Thyroid gland (tissue), 4 donors: ENCODE measurements around the gene YTHDF1.

Experiments
- CTCF ChIP-seq, 6 experiments: fragments of 200-600 bp in 3 of 6; fragments of 450-650 bp in 3 of 6; sonication (generic) in 3 of 6; IDR thresholded peaks; one replicate each; pipeline ENCODE4 v1.5.1; 2016 to 2019; ENCODE audit warnings: antibody characterized with exemption in 6 of 6, mild to moderate bottlenecking in 2 of 6, inconsistent platforms in 1 of 6, moderate library complexity in 1 of 6
- POLR2A ChIP-seq, 2 donors: fragments of 450-650 bp; IDR thresholded peaks; one replicate each; pipeline ENCODE4 v1.6.1; 2017; ENCODE audit warnings: antibody characterized with exemption in 2 of 2, mild to moderate bottlenecking in 2 of 2, moderate library complexity in 1 of 2

GRCh38 chr20:63176034-63176426 lies 39.9 kb downstream of the YTHDF1 start:
- TF ChIP-seq CTCF (IDR thresholded peaks at IDR 0.05) (no peak), POLR2A (IDR thresholded peaks at IDR 0.05) (no peak)
